Trophoblast cell (in vitro differentiated cells and primary cell): ENCODE results near the gene STAC2.
A peak's percentile ranks its signal among the peaks of the same experiment; 100 is the strongest.

ENCODE experiments used
- DNase-seq, 2 donors: peaks; one replicate each; pipeline ENCODE4 v3.0.0-alpha.2; 2016
- H2AFZ ChIP-seq: 2 replicates; pipeline ENCODE4 v1.6.1; 2013; ENCODE audit warnings: low read length, moderate library complexity, mild to moderate bottlenecking; ENCODE audit not compliant: insufficient read depth, poor library complexity
- H2AK5ac ChIP-seq: 2 replicates; pipeline ENCODE4 v1.6.1; 2013; ENCODE audit warnings: mild to moderate bottlenecking, low read length
- H2BK120ac ChIP-seq: 2 replicates; pipeline ENCODE4 v1.6.1; 2013; ENCODE audit warnings: low read length, mild to moderate bottlenecking, moderate library complexity; ENCODE audit not compliant: insufficient read depth, poor library complexity
- H2BK12ac ChIP-seq: 2 replicates; pipeline ENCODE4 v1.6.1; 2013; ENCODE audit warnings: mild to moderate bottlenecking, low read length, moderate library complexity
- H2BK5ac ChIP-seq: 2 replicates; pipeline ENCODE4 v1.6.1; 2013; ENCODE audit warnings: low read length, low read depth, moderate library complexity, mild to moderate bottlenecking; ENCODE audit not compliant: poor library complexity
- H3K14ac ChIP-seq: 2 replicates; pipeline ENCODE4 v1.6.1; 2013; ENCODE audit warnings: mild to moderate bottlenecking, low read length
- H3K18ac ChIP-seq: 2 replicates; pipeline ENCODE4 v1.6.1; 2013; ENCODE audit warnings: mild to moderate bottlenecking, low read length
- H3K23ac ChIP-seq: 2 replicates; pipeline ENCODE4 v1.6.1; 2013; ENCODE audit warnings: low read length
- H3K27ac ChIP-seq: 2 replicates; pipeline ENCODE4 v1.5.1; 2013; ENCODE audit warnings: low read depth, mild to moderate bottlenecking, inconsistent platforms, low read length, moderate library complexity
- H3K27me3 ChIP-seq: 2 replicates; pipeline ENCODE4 v1.6.1; 2013; ENCODE audit warnings: inconsistent platforms, mild to moderate bottlenecking, low read length, moderate library complexity; ENCODE audit not compliant: insufficient read depth
- H3K36me3 ChIP-seq, 2 experiments: 1 replicate in 1 of 2; 2 replicates in 1 of 2; pipeline ENCODE4 v1.6.1; 2013; ENCODE audit warnings: low read length in 2 of 2, mild to moderate bottlenecking in 2 of 2, moderate library complexity in 1 of 2; ENCODE audit not compliant: insufficient read depth in 2 of 2, control insufficient read depth in 1 of 2
- H3K4ac ChIP-seq: 2 replicates; pipeline ENCODE4 v1.6.1; 2013; ENCODE audit warnings: low read depth, mild to moderate bottlenecking, low read length, moderate library complexity
- H3K4me1 ChIP-seq, 2 experiments: 1 replicate in 1 of 2; 2 replicates in 1 of 2; pipeline ENCODE4 v1.6.1; 2013; ENCODE audit warnings: low read length in 2 of 2, mild to moderate bottlenecking in 2 of 2, moderate library complexity in 1 of 2; ENCODE audit not compliant: insufficient read depth in 2 of 2, control insufficient read depth in 1 of 2
- H3K4me2 ChIP-seq: 2 replicates; pipeline ENCODE4 v1.6.1; 2013; ENCODE audit warnings: inconsistent platforms, mild to moderate bottlenecking, low read length, moderate library complexity
- H3K4me3 ChIP-seq: 2 replicates; pipeline ENCODE4 v1.5.1; 2013; ENCODE audit warnings: mild to moderate bottlenecking, low read depth, low read length, inconsistent platforms
- H3K79me1 ChIP-seq: one replicate; pipeline ENCODE4 v1.6.1; 2013; ENCODE audit warnings: low read length
- H3K79me2 ChIP-seq: 2 replicates; pipeline ENCODE4 v1.6.1; 2013; ENCODE audit warnings: low read length, mild to moderate bottlenecking; ENCODE audit not compliant: control insufficient read depth, insufficient read depth, poor library complexity
- H3K9ac ChIP-seq: 2 replicates; pipeline ENCODE4 v1.6.1; 2013; ENCODE audit warnings: mild to moderate bottlenecking, low read length
- H3K9me3 ChIP-seq: 2 replicates; pipeline ENCODE4 v1.6.1; 2013; ENCODE audit warnings: low read depth, mild to moderate bottlenecking, control low read depth, inconsistent platforms, low read length; ENCODE audit not compliant: insufficient read depth
- H4K12ac ChIP-seq: 2 replicates; pipeline ENCODE4 v1.6.1; 2013; ENCODE audit warnings: low read depth, mild to moderate bottlenecking, low read length, moderate library complexity
- H4K8ac ChIP-seq: 2 replicates; pipeline ENCODE4 v1.6.1; 2013; ENCODE audit warnings: low read depth, mild to moderate bottlenecking, low read length, moderate library complexity
- H4K91ac ChIP-seq: one replicate; pipeline ENCODE4 v1.6.1; 2013; ENCODE audit warnings: low read depth, mild to moderate bottlenecking, low read length, moderate library complexity
- WGBS: extraction: QIAGEN DNeasy Blood & Tissue Kit; methylation state at CpG from one replicate; pipeline ENCODE4 v1.1.7; 2013; ENCODE audit warnings: missing lambda C conversion rate; ENCODE audit not compliant: insufficient read length, insufficient coverage; ENCODE audit errors: extremely low coverage; 5-methylcytosine and 5-hydroxymethylcytosine counted together

The STAC2 gene

GRCh38 chr17:39186481-39187002 is 39.2 kb downstream of the STAC2 start:
- no peak overlapping the region for H3K14ac ChIP-seq
- H3K79me2 ChIP-seq = no peaks in the 10 kb centered on the region
- H3K79me1 ChIP-seq = no peaks in the 10 kb centered on the region
- H3K4me3 ChIP-seq = no peak overlapping the region
- no peak overlapping the region for H3K18ac ChIP-seq
- H4K12ac ChIP-seq = no peak overlapping the region
- H3K27me3 ChIP-seq = no peaks in the 10 kb centered on the region
- H2AK5ac ChIP-seq = no peak overlapping the region
- no peak overlapping the region for H2BK5ac ChIP-seq
- WGBS = no CpG with 5 or more reads among the region's 15 CpGs
- H4K8ac ChIP-seq = no peak overlapping the region
- H3K4me1 ChIP-seq = no peaks in the 10 kb centered on the region
- no peak overlapping the region for H2AFZ ChIP-seq
- H3K4ac ChIP-seq = no peak overlapping the region
- H3K23ac ChIP-seq = no peak overlapping the region
- no peak overlapping the region for H3K4me2 ChIP-seq
- no peak overlapping the region for H2BK120ac ChIP-seq
- no peaks in the 10 kb centered on the region for H3K9me3 ChIP-seq
- H4K91ac ChIP-seq = no peak overlapping the region
- peaks cover 14 to 16% of the 10 kb centered on the region in 2 experiments for H3K36me3 ChIP-seq
- no peak overlapping the region for H3K9ac ChIP-seq
- no peak for DNase-seq
- H2BK12ac ChIP-seq = no peak overlapping the region
- H3K27ac ChIP-seq = no peak overlapping the region

GRCh38 chr17:39183720-39184119 is 42.0 kb downstream of the STAC2 start:
- Histone ChIP-seq H3K9me3 (no peaks in the 10 kb centered on the region), H3K79me1 (no peaks in the 10 kb centered on the region), H2AFZ (no peak overlapping the region), H2AK5ac (no peak overlapping the region), H3K9ac (no peak overlapping the region), H3K79me2 (no peaks in the 10 kb centered on the region), H3K27ac (no peak overlapping the region), H3K27me3 (no peaks in the 10 kb centered on the region), H3K36me3 (peaks cover 11 to 13% of the 10 kb centered on the region in 2 experiments), H3K4me2 (no peak overlapping the region), H2BK12ac (no peak overlapping the region), H3K23ac (no peak overlapping the region), H3K4me3 (no peak overlapping the region), H4K12ac (no peak overlapping the region), H3K18ac (no peak overlapping the region), H3K4ac (no peak overlapping the region), H4K8ac (no peak overlapping the region), H3K14ac (no peak overlapping the region), H3K4me1 (no peaks in the 10 kb centered on the region), H2BK5ac (no peak overlapping the region), H4K91ac (no peak overlapping the region), H2BK120ac (no peak overlapping the region)
- no peak for DNase-seq
- no CpG with 5 or more reads among the region's 10 CpGs for WGBS

GRCh38 chr17:39183045-39183444 is 42.7 kb downstream of the STAC2 start:
- H3K79me1 ChIP-seq = no peaks in the 10 kb centered on the region
- H3K14ac ChIP-seq = no peak overlapping the region
- no peak overlapping the region for H3K4ac ChIP-seq
- H2BK5ac ChIP-seq = no peak overlapping the region
- WGBS = no CpG with 5 or more reads among the region's 5 CpGs
- no peaks in the 10 kb centered on the region for H3K27me3 ChIP-seq
- H4K8ac ChIP-seq = no peak overlapping the region
- H3K9ac ChIP-seq = no peak overlapping the region
- H2BK12ac ChIP-seq = no peak overlapping the region
- no peak overlapping the region for H3K4me3 ChIP-seq
- H3K79me2 ChIP-seq = no peaks in the 10 kb centered on the region
- H4K91ac ChIP-seq = no peak overlapping the region
- H3K4me1 ChIP-seq = no peaks in the 10 kb centered on the region
- no peak overlapping the region for H2BK120ac ChIP-seq
- no peak overlapping the region for H4K12ac ChIP-seq
- H3K4me2 ChIP-seq = no peak overlapping the region
- no peaks in the 10 kb centered on the region for H3K9me3 ChIP-seq
- no peak overlapping the region for H2AK5ac ChIP-seq
- peaks cover 11 to 13% of the 10 kb centered on the region in 2 experiments for H3K36me3 ChIP-seq
- H3K18ac ChIP-seq = no peak overlapping the region
- no peak overlapping the region for H3K27ac ChIP-seq
- no peak overlapping the region for H3K23ac ChIP-seq
- no peak overlapping the region for H2AFZ ChIP-seq
- DNase-seq = peak; percentile 27 to 49

- Histone ChIP-seq H3K18ac (no peak overlapping the region), H4K91ac (no peak overlapping the region), H4K12ac (no peak overlapping the region), H3K27ac (no peak overlapping the region), H3K14ac (no peak overlapping the region), H2BK12ac (no peak overlapping the region), H3K4ac (no peak overlapping the region), H3K27me3 (no peaks in the 10 kb centered on the region), H3K4me3 (no peak overlapping the region), H3K79me2 (no peaks in the 10 kb centered on the region), H3K79me1 (no peaks in the 10 kb centered on the region), H2AFZ (no peak overlapping the region), H4K8ac (no peak overlapping the region), H3K9ac (no peak overlapping the region), H2BK5ac (no peak overlapping the region), H3K23ac (no peak overlapping the region), H3K9me3 (no peaks in the 10 kb centered on the region), H3K36me3 (peaks cover 5 to 13% of the 10 kb centered on the region in 2 experiments), H2AK5ac (no peak overlapping the region), H3K4me1 (no peaks in the 10 kb centered on the region), H2BK120ac (no peak overlapping the region), H3K4me2 (no peak overlapping the region)
- WGBS = no CpG with 5 or more reads among the region's 5 CpGs
- no peak for DNase-seq
These were observed 44.4 kb downstream of the STAC2 start for GRCh38 chr17:39181303-39181702.
